DOHH2 (cell line): ENCODE data around the gene F12.

Source experiments
- EZH2phosphoT487 ChIP-seq: fragments of 200-600 bp; sonication (generic); IDR thresholded peaks from 2 replicates; pipeline ENCODE4 v1.6.1; 2017; ENCODE audit warnings: borderline replicate concordance, mild to moderate bottlenecking, antibody characterized with exemption, low read length, moderate library complexity, mixed read lengths
- TF ChIP-seq, protein P1 (sequence below): fragments of 200-600 bp; sonication (generic); IDR thresholded peaks from one replicate; pipeline ENCODE4 v1.5.1; 2014; ENCODE audit warnings: antibody characterized with exemption, mild to moderate bottlenecking, low read depth, low read length; ENCODE audit not compliant: poor library complexity, severe bottlenecking

DNA sequence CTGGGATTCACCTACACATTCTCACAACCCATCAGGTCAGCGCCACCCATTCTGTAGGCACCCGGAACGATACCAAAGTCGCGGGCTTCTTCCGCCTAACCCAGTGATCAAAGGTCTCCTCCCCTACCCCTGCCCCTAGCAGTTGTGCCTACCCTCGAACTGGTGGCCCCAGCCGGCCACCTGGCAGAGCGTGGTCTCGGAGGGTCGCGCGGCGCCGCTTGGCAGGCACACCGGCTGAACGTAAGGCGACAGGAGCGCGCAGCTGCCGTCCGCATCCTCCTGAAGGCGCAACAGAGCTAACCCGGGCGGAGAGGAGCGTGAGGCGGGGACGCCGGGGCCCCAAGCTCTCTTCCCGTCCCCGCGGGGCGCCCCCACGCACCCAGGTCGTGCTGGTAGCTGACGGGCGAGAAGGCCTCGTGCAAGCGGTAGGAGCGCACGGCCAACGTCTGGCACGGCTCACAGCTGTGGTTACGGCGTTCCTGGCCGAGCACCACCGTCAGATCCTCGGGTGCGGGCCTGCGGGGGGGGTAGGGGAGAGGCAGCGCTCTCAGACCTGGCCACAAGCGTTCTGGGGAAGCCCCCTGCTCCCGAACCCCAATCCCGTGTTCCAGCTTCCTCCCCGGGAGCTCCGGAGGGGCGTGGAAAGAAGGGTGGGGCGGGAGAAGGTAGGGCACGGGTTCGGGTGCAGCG, 6.1 kb downstream of the F12 start:
- TF ChIP-seq, protein P1, sequence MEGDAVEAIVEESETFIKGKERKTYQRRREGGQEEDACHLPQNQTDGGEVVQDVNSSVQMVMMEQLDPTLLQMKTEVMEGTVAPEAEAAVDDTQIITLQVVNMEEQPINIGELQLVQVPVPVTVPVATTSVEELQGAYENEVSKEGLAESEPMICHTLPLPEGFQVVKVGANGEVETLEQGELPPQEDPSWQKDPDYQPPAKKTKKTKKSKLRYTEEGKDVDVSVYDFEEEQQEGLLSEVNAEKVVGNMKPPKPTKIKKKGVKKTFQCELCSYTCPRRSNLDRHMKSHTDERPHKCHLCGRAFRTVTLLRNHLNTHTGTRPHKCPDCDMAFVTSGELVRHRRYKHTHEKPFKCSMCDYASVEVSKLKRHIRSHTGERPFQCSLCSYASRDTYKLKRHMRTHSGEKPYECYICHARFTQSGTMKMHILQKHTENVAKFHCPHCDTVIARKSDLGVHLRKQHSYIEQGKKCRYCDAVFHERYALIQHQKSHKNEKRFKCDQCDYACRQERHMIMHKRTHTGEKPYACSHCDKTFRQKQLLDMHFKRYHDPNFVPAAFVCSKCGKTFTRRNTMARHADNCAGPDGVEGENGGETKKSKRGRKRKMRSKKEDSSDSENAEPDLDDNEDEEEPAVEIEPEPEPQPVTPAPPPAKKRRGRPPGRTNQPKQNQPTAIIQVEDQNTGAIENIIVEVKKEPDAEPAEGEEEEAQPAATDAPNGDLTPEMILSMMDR = no peak
- TF ChIP-seq EZH2phosphoT487 = no peak
